ENCODE data around the gene REXO4.
"Not testable (repeated sequence)": the region's sequence is repeated elsewhere in the genome, so short reads cannot be mapped to it uniquely, and the experiment has no call there.

REXO4 gene

DNA sequence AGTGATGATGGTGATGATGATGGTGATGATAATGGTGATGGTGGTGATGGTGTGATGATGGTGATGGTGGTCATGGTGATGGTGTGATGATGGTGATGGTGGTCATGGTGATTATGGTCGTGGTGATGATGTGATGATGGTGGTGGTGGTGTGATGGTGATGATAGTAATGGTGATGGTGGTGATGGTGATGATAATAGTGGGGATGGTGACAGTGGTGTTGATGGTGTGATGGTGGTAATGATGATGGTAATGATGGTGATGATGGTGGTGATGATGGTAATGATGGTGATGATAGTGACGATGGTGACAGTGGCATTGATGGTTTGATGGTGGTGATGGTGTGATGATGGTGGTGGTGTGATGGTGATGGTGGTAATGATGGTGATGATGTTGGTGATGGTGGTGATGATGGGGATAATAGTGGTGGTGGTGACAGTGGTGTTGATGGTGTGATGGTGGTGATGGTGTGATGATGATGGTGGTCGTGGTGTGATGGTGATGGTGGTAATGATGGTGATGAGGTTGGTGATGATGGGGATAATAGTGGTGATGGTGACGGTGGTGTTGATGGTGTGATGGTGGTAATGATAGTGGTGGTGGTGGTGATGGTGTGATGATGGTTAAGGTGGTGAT lies 35.2 kb downstream of the REXO4 start:
- H3K4me3 ChIP-seq, result no peak overlapping the region
- no peak overlapping the region for H3K27ac ChIP-seq
- DNase-seq (ENCODE audit: low spot score), result no peak
- TF ChIP-seq CTCF (IDR thresholded peaks at IDR 0.05), result no peak

DNA sequence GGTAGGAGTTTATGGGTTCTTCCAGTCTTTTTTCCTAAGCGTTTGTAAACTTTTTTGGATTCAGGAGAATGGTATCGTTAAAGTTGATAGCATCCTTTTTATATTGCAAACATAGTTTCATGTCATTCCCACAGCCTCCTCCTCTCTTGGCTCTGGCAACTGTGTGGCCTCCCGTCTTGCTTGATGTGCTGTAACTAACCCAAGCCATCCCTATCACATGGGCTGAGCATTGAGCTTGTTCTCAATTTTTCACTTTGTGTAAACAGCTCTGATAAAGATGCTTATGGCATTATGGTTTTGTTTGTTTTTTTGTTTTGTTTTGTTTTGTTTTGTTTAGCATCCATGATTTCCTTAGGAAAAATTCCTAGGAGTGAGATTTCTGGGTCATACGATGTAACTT lies 37.1 kb downstream of the REXO4 start:
- H3K4me3 ChIP-seq, result no peak overlapping the region
- no peak for DNase-seq (ENCODE audit: low spot score)
- no peak for TF ChIP-seq CTCF (IDR thresholded peaks at IDR 0.05)
- no peak overlapping the region for H3K27ac ChIP-seq

DNA sequence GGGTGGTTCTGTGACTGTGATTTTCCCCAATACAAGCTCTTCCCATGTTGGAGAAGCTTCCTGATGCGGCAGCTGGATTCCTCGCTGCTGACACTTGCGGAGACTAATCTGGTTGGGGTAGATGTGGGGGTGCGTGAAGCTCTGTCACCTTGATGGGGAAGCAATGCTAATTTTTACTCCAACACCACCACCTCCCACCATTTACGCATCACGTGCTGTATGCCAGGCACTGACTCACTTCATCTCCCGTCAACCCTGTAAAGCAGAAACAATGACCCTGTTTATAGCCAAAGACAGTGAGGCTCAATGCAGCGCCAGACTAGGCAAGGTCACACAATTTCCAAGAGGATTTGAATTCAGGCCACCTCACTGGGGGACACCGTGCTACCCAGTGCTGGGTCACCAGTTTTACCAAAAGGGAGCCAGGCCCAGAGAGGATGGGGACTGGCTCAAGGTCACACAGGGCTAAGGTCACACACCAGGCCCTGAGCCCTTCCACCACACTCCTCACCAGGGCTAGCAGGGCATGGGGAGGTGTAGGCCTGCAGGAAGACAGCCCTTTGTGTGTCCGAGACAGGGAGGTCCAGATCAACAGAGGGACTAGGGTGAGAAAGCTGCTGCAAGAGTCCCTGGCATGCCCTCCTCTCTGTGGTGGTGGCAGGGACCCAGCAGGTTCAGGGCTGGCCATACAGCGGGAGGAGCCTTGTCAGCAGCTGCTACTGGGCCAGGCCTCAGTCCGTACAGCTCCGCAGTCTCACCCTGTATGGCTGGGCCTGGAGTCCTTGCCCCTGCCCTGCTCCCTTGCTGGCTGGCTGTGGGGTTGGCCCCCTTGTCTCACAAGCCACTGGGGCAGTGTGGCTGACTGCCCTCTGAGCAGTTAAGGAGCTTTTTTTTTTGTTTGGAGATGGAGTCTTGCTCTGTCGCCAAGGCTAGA lies 38.4 kb downstream of the REXO4 start:
- no peak for TF ChIP-seq CTCF (IDR thresholded peaks at IDR 0.05)
- no peak for DNase-seq (ENCODE audit: low spot score)
- Histone ChIP-seq H3K27ac (no peak overlapping the region), H3K4me3 (no peak overlapping the region)

DNA sequence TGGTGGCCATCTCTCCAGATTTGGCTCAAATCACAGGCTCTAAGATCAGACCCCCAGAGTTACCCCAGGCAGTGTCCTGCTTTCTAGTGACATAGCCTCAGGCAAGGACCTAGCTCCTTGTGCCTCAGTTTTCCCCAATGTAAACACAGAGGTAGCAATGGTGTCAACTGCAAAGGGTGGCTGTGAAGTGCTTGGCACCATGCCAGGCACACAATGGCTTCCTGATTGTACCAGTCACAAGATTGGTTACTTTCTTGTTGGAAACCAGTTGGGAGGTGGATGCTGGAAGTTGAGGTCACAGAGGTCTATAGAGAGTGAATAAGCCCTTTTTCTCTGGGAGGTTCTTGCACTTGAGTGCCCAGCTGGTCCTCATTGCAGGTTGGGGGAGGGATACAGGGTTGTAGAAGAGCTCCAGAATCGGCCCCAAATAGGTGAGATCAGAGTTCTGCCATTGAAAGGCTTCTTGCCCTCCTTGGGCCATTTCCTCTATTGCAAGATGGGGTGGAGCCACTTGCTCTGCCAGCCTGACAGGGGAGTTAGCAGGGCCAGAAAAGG lies 39.3 kb downstream of the REXO4 start:
- no peak for TF ChIP-seq CTCF (IDR thresholded peaks at IDR 0.05)
- DNase-seq (ENCODE audit: low spot score), result no peak
- no peak overlapping the region for H3K4me3 ChIP-seq
- no peak overlapping the region for H3K27ac ChIP-seq

- no peak overlapping the region for H3K4me3 ChIP-seq
- no peak for DNase-seq (ENCODE audit: low spot score)
- no peak overlapping the region for H3K27ac ChIP-seq
- TF ChIP-seq CTCF (IDR thresholded peaks at IDR 0.05), result no peak
These were observed 40.0 kb downstream of the REXO4 start for GRCh38 chr9:133377721-133378216.

DNA sequence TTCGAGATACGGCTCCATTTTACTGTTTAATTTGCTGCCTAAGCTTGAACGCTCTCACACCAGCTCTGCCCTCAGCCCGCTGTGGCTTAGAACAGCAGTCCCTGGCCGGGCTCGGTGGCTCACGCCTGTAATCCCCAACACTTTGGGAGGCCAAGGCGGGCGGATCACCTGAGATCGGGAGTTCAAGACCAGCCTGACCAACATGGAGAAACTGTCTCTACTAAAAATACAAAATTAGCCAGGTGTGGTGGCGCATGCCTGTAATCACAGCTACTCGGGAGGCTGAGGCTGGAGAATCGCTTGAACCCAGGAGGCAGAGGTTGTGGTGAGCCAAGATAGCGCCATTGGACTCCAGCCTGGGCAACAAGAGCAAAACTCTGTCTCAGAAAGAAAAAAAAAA lies 40.5 kb downstream of the REXO4 start:
- H3K4me3 ChIP-seq; H3K27ac ChIP-seq; DNase-seq (ENCODE audit: low spot score): not testable (repeated sequence)
